K562 (cell line): ENCODE measurements around the gene RGS3. TPM values are rescaled to one million over a fixed set of nuclear protein-coding genes. Genes with fewer than 3 reads are reported as not detected.
A peak's percentile ranks its signal among the peaks of the same experiment; 100 is the strongest.

Source experiments
- ATAC-seq: fragments of 200-7000 bp; cut with Tn5 transposase; 3 replicates; pipeline ENCODE4 v1.9.1; 2020; ENCODE audit warnings: moderate library complexity
- BruUV-seq: library from RNA; stranded (reverse); fragments of 400-500 nt; replicated peaks from 2 replicates; lab custom pipeline; 2021; lab: Mats Ljungman, UMichigan
- CTCF ChIA-PET: fragments of 300-600 bp; formaldehyde crosslinking; extraction: SDS; loops from one replicate; lab custom pipeline; 2021; ENCODE audit warnings: low intra/inter-chr PET ratio; lab: Yijun Ruan, JAX
- POLR2A ChIA-PET: fragments of 300-600, 350-650 bp; sonication (Branson Sonifier 250); formaldehyde crosslinking; extraction: SDS; loops from one replicate; lab custom pipeline; 2021; ENCODE audit warnings: antibody characterized with exemption, inconsistent platforms; lab: Yijun Ruan, JAX
- DNase-seq, 4 experiments: peaks; one replicate each; pipeline versions ENCODE4 v3.0.0 to v3.0.0-alpha.2; 2011 to 2018; ENCODE audit warnings: low spot score in 3 of 4, mixed read lengths in 3 of 4; ENCODE audit errors: extremely low read depth in 1 of 4
- FAIRE-seq: peaks from 2 replicates; lab custom pipeline; 2011; peaks lifted over from hg19 to GRCh38; lab: Jason Lieb, UNC
- H2AFZ ChIP-seq: 2 replicates; pipeline ENCODE4 v1.6.0; 2011; ENCODE audit warnings: low read depth, low read length, control low read depth, inconsistent platforms
- H3K27ac ChIP-seq: fragments of 200-600 bp; 3 replicates; pipeline ENCODE4 v1.8.0; 2011; ENCODE audit warnings: low read depth, mild to moderate bottlenecking, control low read depth, inconsistent platforms, low read length, moderate library complexity, mixed read lengths; ENCODE audit errors: extremely low read depth
- H3K27me3 ChIP-seq, 2 experiments: fragments of 300-600 bp in 1 of 2; 2 replicates in 1 of 2; 3 replicates in 1 of 2; pipeline versions ENCODE4 v1.6.0 to v1.8.0; 2011; ENCODE audit warnings: inconsistent platforms in 2 of 2, low read length in 2 of 2, mild to moderate bottlenecking in 1 of 2, mixed read lengths in 1 of 2, moderate library complexity in 1 of 2; ENCODE audit not compliant: control insufficient read depth in 2 of 2, insufficient read depth in 2 of 2
- H3K36me3 ChIP-seq: fragments of 300-600 bp; 3 replicates; pipeline ENCODE4 v1.8.0; 2011; ENCODE audit warnings: mild to moderate bottlenecking, low read length, inconsistent platforms; ENCODE audit not compliant: control insufficient read depth, insufficient read depth
- H3K4me1 ChIP-seq, 2 experiments: fragments of 200-600 bp in 1 of 2; replicated peaks in 1 of 2; 2 replicates in 1 of 2; 3 replicates in 1 of 2; pipeline versions ENCODE4 v1.5.1 to v1.8.0; 2011; ENCODE audit warnings: inconsistent platforms in 2 of 2, low read length in 2 of 2, mild to moderate bottlenecking in 1 of 2, mixed read lengths in 1 of 2, moderate library complexity in 1 of 2; ENCODE audit not compliant: control insufficient read depth in 2 of 2, insufficient read depth in 2 of 2
- H3K4me2 ChIP-seq: 2 replicates; pipeline ENCODE4 v1.6.1; 2011; ENCODE audit warnings: low read length, control low read depth, inconsistent platforms, mixed read lengths; ENCODE audit not compliant: insufficient read depth
- H3K4me3 ChIP-seq: fragments of 200-600 bp; sonication (generic), shearing (Covaris generic); 2 replicates; pipeline ENCODE4 v1.5.1; 2016; ENCODE audit warnings: control low read depth, inconsistent platforms
- H3K79me2 ChIP-seq: fragments of 200-600 bp; 3 replicates; pipeline ENCODE4 v1.8.0; 2011; ENCODE audit warnings: low read length, inconsistent platforms; ENCODE audit not compliant: control insufficient read depth, insufficient read depth
- H3K9ac ChIP-seq, 2 experiments: 2 replicates each; pipeline versions ENCODE4 v1.6.0 to v1.6.1; 2011; ENCODE audit warnings: low read depth in 2 of 2, low read length in 2 of 2, control low read depth in 1 of 2, inconsistent platforms in 1 of 2, mild to moderate bottlenecking in 1 of 2, mixed read lengths in 1 of 2; ENCODE audit not compliant: insufficient read depth in 1 of 2
- H3K9me1 ChIP-seq: one replicate; pipeline ENCODE4 v1.6.0; 2011; ENCODE audit warnings: inconsistent platforms, mild to moderate bottlenecking, low read length, moderate library complexity; ENCODE audit not compliant: control insufficient read depth, insufficient read depth
- H3K9me3 ChIP-seq: replicated peaks from 2 replicates; pipeline ENCODE4 v1.5.1; 2011; ENCODE audit warnings: low read depth, low read length, inconsistent platforms; ENCODE audit not compliant: control insufficient read depth, insufficient read depth
- H4K20me1 ChIP-seq: replicated peaks from 2 replicates; pipeline ENCODE4 v1.6.1; 2011; ENCODE audit warnings: low read length, inconsistent platforms, mixed read lengths; ENCODE audit not compliant: control insufficient read depth, insufficient read depth
- CBFA2T3 ChIP-seq: fragments of 450-650 bp; IDR thresholded peaks from 2 replicates; pipeline ENCODE4 v1.6.1; 2017
- CREM ChIP-seq: IDR thresholded peaks from 2 replicates; pipeline ENCODE4 v1.6.1; 2014; ENCODE audit warnings: antibody characterized with exemption, low read depth
- DPF2 ChIP-seq: fragments of 450-650 bp; IDR thresholded peaks from 2 replicates; pipeline ENCODE4 v1.6.1; 2016
- EGR1 ChIP-seq: fragments of 450-650 bp; conservative IDR thresholded peaks from 2 replicates; pipeline ENCODE4 v1.6.1; 2017; ENCODE audit warnings: mild to moderate bottlenecking
- GATA2 ChIP-seq: sonication (generic); formaldehyde crosslinking; IDR thresholded peaks from 2 replicates; pipeline ENCODE4 v1.4.0; 2020; ENCODE audit warnings: mild to moderate bottlenecking, missing genetic modification reagents
- JUND ChIP-seq, 2 experiments: IDR thresholded peaks; 2 replicates in 1 of 2; 3 replicates in 1 of 2; pipeline ENCODE4 v1.6.1; 2011; ENCODE audit warnings: borderline replicate concordance in 2 of 2, low read depth in 2 of 2, low read length in 2 of 2, improper control_type of control experiment in 1 of 2, missing biosample characterization in 1 of 2, missing genetic modification characterization in 1 of 2, missing genetic modification reagents in 1 of 2
- PCBP1 ChIP-seq: fragments of 200-400 bp; formaldehyde crosslinking; IDR thresholded peaks from 2 replicates; pipeline ENCODE4 v1.6.1; 2018; ENCODE audit warnings: mild to moderate bottlenecking, low read depth, low read length; ENCODE audit not compliant: poor library complexity, severe bottlenecking
- PKNOX1 ChIP-seq: fragments of 450-650 bp; IDR thresholded peaks from 2 replicates; pipeline ENCODE4 v1.6.1; 2016
- TCF7 ChIP-seq: sonication (generic); IDR thresholded peaks from 2 replicates; pipeline ENCODE4 v1.6.1; 2016; ENCODE audit warnings: antibody characterized with exemption, borderline replicate concordance
- TRIM24 ChIP-seq, 2 experiments: fragments of 450-650 bp; IDR thresholded peaks; 2 replicates each; pipeline ENCODE4 v1.6.1; 2016
- ZBTB1 ChIP-seq: sonication (generic); formaldehyde crosslinking; IDR thresholded peaks from 2 replicates; pipeline ENCODE4 v1.8.1; 2023; ENCODE audit warnings: missing genetic modification reagents, low read depth, mild to moderate bottlenecking, borderline replicate concordance
- ZBTB49 ChIP-seq: sonication (generic); formaldehyde crosslinking; IDR thresholded peaks from 2 replicates; pipeline ENCODE4 v1.8.0; 2022; ENCODE audit warnings: missing genetic modification reagents, mild to moderate bottlenecking, borderline replicate concordance
- ZNF121 ChIP-seq: sonication (generic); formaldehyde crosslinking; conservative IDR thresholded peaks from 2 replicates; pipeline ENCODE4 v1.8.0; 2022; ENCODE audit warnings: missing genetic modification reagents
- ZNF134 ChIP-seq: fragments of 250-450 bp; sonication (Bioruptor Pico); conservative IDR thresholded peaks from 2 replicates; pipeline ENCODE4 v1.4.0; 2020
- ZNF778 ChIP-seq: fragments of 450-650 bp; formaldehyde crosslinking; IDR thresholded peaks from 2 replicates; pipeline ENCODE4 v1.4.0; 2020; ENCODE audit warnings: mild to moderate bottlenecking, moderate library complexity
- WGBS: fragments of 100-300 bp; shearing (Covaris generic); methylation state at CpG from one replicate; pipeline ENCODE4 v1.1.6; 2016; ENCODE audit warnings: low coverage, mixed read lengths; ENCODE audit not compliant: insufficient coverage; ENCODE audit errors: missing lambda C conversion rate; 5-methylcytosine and 5-hydroxymethylcytosine counted together
- in situ Hi-C: fragments of 300-500 bp; cut with MboI; formaldehyde crosslinking; loops from 4 replicates; pipeline ENCODE4 v1.15.0; 2018; ENCODE audit warnings: inconsistent platforms, mixed read lengths
- intact Hi-C: fragments of 100-400 bp; cut with micrococcal nuclease; formaldehyde crosslinking; loops from 2 replicates; pipeline ENCODE4 v1.14.2; 2022
- polyA plus RNA-seq, 8 experiments: library from polyadenylated mRNA; depleted of rRNA in 4 of 8; stranded (reverse) in 5 of 8; unstranded in 3 of 8; fragments of >200 nt; fragmentation: Nextera tagmentation in 2 of 8; fragmentation: Illumina TruSeq in 1 of 8; extraction: Ambion mirVana in 2 of 8; extraction: Trizol in 1 of 8; gene quantifications; 2 replicates each; pipeline versions ENCODE4 v1.2.1 to v1.2.3, GENCODE V29; 2011 to 2014; ENCODE audit warnings: inconsistent platforms in 1 of 8, missing spikeins in 1 of 8
- total RNA-seq, 7 experiments: library from RNA; depleted of rRNA in 6 of 7; stranded (reverse); fragments of >200 nt in 6 of 7; fragmentation: Illumina TruSeq in 2 of 7; extraction: Trizol in 2 of 7; gene quantifications; 2 replicates each; pipeline versions ENCODE4 v1.2.1 to v1.2.3, GENCODE V29; 2011 to 2021; ENCODE audit warnings: low replicate concordance in 1 of 7

Gene RGS3
- total and polyA plus RNA-seq, 9 of the 15 experiments (the other 6 are each of a cell fraction or from before 2014, with no cell fraction given): 0.08 to 2.9 (median 0.95) TPM

- peak in 2 of 4 experiments; percentile 26 to 38 for DNase-seq
- FAIRE-seq: no peak
- peak overlapping the region; percentile 47; the same call in 1 of the 2 replicates for H2AFZ ChIP-seq
- no peak overlapping the region for H3K4me3 ChIP-seq
- 0 out of 2 replicates have a peak, but pooled peaks cover 5% of the 10 kb centered on the region for H4K20me1 ChIP-seq
- POLR2A ChIA-PET: interaction anchor here (0.6 to 2.4 kb wide), 5 partner anchors 8 to 303 kb away, joined by 3 to 8 read pairs (median 5); partner anchors contain the start of genes CDC26 and PRPF4
- BruUV-seq: no TSS peak
- peaks cover 15 to 26% of the 10 kb centered on the region in 2 experiments; a peak in 4 of 5 replicates for H3K4me1 ChIP-seq
- no peak overlapping the region; the same call in 1 of the 2 replicates for H3K4me2 ChIP-seq
- no peaks in the 10 kb centered on the region for H3K9me1 ChIP-seq
- no peak overlapping the region for H3K9ac ChIP-seq
- in situ Hi-C loops (no loop called here), intact Hi-C loops (no loop called here)
- 39% methylated on average over 11 of the region's 11 CpGs for WGBS
- no peaks in the 10 kb centered on the region for H3K27me3 ChIP-seq
- H3K36me3 ChIP-seq: no peaks in the 10 kb centered on the region
- CTCF ChIA-PET: no interaction called here
- no peak overlapping the region; the same call in 2 of the 3 replicates for H3K27ac ChIP-seq
- TF ChIP-seq ZNF134 (no peak), ZBTB49 (no peak), TRIM24 (IDR thresholded peaks at IDR 0.05) (no peak), EGR1 (peak; percentile 54), PKNOX1 (peak; percentile 85), CBFA2T3 (peak; percentile 16; the same call in 1 of the 2 replicates), DPF2 (peak; percentile 19; the same call in 1 of the 2 replicates), JUND (IDR thresholded peaks at IDR 0.05; ENCODE audit: borderline replicate concordance, low read depth, low read length) (peak; percentile 50), JUND (tag; IDR thresholded peaks at IDR 0.05; ENCODE audit: borderline replicate concordance, low read depth, low read length) (no peak), CREM (0 out of 2 replicates have a peak, but pooled peaks have one; percentile 9), ZNF778 (CRISPR knock-in tag) (no peak), ZBTB1 (CRISPR knock-in tag) (no peak), GATA2 (peak; percentile 67), PCBP1 (no peak), TCF7 (no peak), ZNF121 (CRISPR knock-in tag) (no peak)
- no peaks in the 10 kb centered on the region for H3K9me3 ChIP-seq
- ATAC-seq: peak; percentile 10; the same call in 1 of the 3 replicates
- no peaks in the 10 kb centered on the region for H3K79me2 ChIP-seq
These were observed 114.2 kb downstream of the RGS3 start for GRCh38 chr9:113577525-113578261.
